HG03575 (cell line): ENCODE data around the gene LKAAEAR1.

Source experiments
- ATAC-seq: cut with Tn5 transposase; IDR thresholded peaks from one replicate; pipeline ENCODE4 v1.9.1; 2021; ENCODE audit not compliant: unreplicated experiment, insufficient number of reproducible peaks, low FRiP score; ENCODE audit errors: extremely low read depth

LKAAEAR1 gene

GRCh38 chr20:64112691-64113443 is 28.7 kb upstream of the LKAAEAR1 start:
- ATAC-seq, result no peak

- no peak for ATAC-seq
Measured at GRCh38 chr20:64111841-64112641, 27.8 kb upstream of the LKAAEAR1 start.

GRCh38 chr20:64110411-64111068 is 26.3 kb upstream of the LKAAEAR1 start:
- no peak for ATAC-seq

DNA sequence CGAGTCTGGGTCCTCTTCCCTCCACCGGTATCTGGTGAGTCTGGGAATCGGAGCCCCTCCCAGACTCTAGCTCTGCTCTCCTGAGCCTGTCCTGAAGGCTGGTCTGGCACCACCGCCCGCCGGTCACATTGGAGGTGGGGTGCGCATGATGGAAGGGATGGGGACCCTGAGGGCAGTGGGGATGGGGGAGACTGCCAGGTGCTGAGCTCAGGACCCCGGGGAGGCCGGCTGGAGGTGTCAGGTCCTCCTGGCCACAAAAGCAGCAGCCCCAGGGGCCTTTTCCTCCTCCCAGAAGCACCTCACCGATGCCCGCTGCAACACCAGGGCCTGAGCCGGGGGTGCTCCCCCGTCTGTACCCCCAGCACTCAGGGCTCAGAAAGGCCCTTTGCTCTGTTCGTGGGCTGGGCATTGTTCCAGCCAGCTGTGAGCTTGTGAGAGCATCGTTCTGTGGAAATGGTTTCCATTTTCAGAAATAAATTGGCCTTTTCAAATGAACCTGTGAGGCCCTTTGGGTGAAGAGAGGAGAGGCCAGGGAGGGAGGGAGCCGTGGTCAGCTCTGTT is 25.7 kb upstream of the LKAAEAR1 start:
- no peak for ATAC-seq

DNA sequence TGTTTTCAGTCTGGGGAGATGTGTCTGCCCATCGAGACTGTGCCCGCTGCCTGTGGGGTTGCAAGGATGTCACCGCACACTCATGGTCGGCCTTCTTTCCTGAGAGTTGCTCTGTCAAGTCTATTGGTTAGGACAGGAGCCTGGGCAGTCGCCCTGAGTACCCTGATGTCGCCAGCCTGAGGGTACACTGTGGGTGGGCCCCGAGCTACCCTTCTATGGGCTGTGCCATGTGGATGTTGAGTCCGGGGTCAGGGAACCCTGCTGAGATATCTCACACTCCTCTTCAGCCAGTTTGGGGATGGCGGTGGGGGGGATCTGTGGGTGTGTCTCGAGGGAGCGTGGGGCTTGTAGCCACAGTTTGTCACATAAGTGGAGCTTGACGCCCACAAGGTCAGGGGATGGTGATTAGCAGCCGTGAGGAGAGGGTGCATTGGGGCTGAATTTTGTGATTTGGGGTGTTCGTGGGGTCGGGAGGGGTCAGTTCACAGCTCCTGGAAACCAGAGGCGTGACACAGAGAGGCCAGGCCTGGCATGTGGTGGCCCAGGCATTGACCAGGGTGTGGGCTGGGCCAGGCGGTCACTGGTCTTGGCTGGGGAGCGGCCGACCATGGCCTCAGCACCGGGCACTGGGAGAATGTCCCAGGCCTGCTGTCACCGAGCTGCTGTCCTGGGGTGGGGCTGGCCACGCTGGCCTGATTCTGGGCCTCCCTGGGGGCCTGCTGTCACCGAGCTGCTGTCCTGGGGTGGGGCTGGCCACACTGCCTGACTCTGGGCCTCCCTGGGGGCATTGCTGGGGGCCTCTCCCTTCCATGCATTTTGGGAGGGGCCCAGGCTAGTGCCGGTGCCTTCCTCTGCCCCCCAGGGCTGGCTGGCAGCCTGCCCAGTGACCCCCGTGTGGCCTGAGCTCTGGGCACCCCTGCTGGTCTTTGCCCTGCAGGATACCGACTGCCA is 24.8 kb upstream of the LKAAEAR1 start:
- ATAC-seq, result no peak

- ATAC-seq, result no peak
Measured at GRCh38 chr20:64107736-64108457, 23.7 kb upstream of the LKAAEAR1 start.

- ATAC-seq, result no peak
Measured at GRCh38 chr20:64106981-64107735, 23.0 kb upstream of the LKAAEAR1 start, which contains the start of gene NPBWR2. TSS of gene NPBWR2 (minus strand) at chr20:64107565. CDS start at chr20:64106831, 734 bp downstream.

- no peak for ATAC-seq
Measured at GRCh38 chr20:64106435-64106961, 22.3 kb upstream of the LKAAEAR1 start.

DNA sequence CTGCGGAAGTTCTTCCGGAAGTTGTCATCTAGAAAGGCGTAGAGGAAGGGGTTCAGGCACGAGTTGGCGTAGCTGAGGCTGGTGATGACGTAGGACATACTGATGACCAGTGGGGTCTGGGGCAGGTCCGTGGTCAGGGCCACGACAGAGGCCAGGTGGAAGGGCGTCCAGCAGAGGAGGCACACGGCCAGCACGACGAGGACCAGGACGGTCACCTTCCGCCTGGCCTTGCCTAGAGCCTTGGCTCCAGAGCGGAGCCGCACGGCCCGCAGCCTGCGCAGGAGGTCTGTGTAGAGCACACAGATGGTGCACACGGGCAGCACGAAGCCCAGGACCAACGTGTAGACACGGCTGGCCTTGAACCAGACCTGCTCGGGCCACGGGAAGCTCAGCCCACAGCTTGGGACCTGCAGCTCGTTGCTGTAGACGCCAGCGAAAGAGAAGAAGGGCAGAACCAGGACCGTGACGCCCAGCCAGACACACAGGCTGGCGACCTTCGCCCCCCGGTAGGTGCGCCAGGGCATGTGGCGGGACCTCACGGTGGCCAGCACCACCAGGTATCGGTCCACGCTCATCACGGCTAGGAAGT is 21.7 kb upstream of the LKAAEAR1 start:
- no peak for ATAC-seq

DNA sequence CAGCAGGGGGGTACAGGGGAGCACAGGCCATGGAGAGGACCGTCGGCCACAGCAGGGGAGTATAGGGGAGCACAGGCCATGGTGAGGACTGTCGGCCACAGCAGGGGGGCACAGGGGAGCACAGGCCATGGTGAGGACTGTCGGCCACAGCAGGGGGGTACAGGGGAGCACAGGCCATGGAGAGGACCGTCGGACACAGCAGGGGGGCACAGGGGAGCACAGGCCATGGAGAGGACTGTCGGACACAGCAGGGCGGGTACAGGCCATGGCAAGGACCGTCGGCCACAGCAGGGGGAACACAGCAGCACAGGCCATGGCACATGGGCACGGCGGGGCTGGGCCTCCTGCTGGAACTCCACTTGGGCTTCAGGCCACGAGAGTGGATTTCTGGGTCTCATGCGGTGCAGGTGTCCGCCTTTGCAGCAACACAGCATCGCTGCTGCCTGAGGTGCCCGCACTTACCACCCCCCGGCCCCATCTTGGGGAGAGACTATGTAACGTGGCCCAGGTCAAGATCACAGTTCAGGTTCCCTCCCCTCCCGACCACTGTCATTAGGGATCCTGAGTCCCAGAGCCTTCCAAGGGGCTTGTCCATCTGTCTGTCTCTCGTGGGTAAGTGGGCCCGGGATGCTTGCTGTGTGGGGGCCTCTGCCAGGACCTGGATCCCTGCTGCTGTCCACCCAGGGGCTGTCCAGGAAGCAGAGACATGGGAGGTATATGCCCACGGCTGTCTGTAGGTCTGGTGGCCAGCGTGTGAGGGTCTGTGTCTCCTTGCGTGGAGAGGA is 20.7 kb upstream of the LKAAEAR1 start:
- no peak for ATAC-seq

- no peak for ATAC-seq
Measured at GRCh38 chr20:64103871-64104666, 19.9 kb upstream of the LKAAEAR1 start.

DNA sequence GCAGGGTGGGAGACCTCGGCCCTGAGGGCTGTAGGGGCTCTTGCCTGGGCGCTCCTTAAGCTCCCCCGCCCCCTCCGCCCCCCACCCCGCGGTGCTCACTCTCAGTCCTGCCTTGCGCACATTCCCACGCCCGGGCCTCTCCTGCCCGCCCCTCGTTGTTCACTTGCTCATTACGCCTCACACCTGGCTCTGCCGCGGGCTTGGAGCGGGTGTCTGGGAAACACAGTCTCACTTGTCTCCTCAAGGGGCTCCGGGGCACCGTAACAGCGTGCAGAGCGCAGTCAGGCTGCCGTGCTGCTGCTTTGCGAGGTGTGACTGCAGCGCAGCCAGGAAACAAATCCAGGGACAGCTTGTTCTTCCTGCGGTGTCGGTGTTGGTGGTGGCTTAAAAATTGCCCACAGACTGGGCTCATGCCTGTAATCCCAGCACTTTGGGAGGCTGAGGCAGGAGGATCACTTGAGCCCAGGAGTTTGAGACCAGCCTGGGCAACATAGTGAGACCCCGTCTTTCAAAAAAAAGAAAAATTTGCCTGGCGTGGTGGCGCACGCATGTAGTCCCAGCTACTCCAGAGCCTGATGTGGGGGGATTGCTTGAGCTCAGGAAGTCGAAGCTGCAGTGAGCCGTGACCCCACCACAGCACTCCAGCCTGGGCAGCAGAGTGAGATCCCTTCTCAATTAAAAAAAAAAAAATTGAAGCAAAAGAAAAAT is 18.6 kb upstream of the LKAAEAR1 start:
- ATAC-seq, result no peak

GRCh38 chr20:64101731-64102621 is 17.8 kb upstream of the LKAAEAR1 start:
- ATAC-seq, result no peak
